CMK (cell line): Measurements from ENCODE around the gene ATP1B1.

ENCODE experiments used
- DNase-seq: peaks from one replicate; pipeline ENCODE4 v3.0.0-alpha.2; 2010; ENCODE audit warnings: low read depth

The ATP1B1 gene

GRCh38 chr1:169094897-169095569 is 11.5 kb upstream of the ATP1B1 start:
- DNase-seq: no peak

GRCh38 chr1:169098380-169098779 is 8.1 kb upstream of the ATP1B1 start:
- DNase-seq: no peak

GRCh38 chr1:169099561-169099960 is 6.9 kb upstream of the ATP1B1 start:
- DNase-seq: no peak

- DNase-seq: no peak
Observed at GRCh38 chr1:169100208-169100607, 6.3 kb upstream of the ATP1B1 start.

GRCh38 chr1:169100651-169101088 is 5.8 kb upstream of the ATP1B1 start:
- no peak for DNase-seq

- DNase-seq: no peak
Observed at GRCh38 chr1:169102567-169102966, 3.9 kb upstream of the ATP1B1 start.

- DNase-seq: no peak
Observed at GRCh38 chr1:169103002-169103401, 3.5 kb upstream of the ATP1B1 start.

- DNase-seq: no peak
Observed at GRCh38 chr1:169103480-169103893, 3.0 kb upstream of the ATP1B1 start.

GRCh38 chr1:169105087-169105433 is 1.4 kb upstream of the ATP1B1 start:
- DNase-seq: no peak

GRCh38 chr1:169105434-169106094 is 926 bp upstream of the ATP1B1 start:
- peak; percentile 77 for DNase-seq

- no peak for DNase-seq
Observed at GRCh38 chr1:169106921-169107602, 572 bp downstream of the ATP1B1 start.

- DNase-seq: no peak
Observed at GRCh38 chr1:169107603-169108208, 1.2 kb downstream of the ATP1B1 start.

- no peak for DNase-seq
Observed at GRCh38 chr1:169108223-169108622, 1.7 kb downstream of the ATP1B1 start.

- DNase-seq: no peak
Observed at GRCh38 chr1:169108863-169109560, 2.5 kb downstream of the ATP1B1 start.

- DNase-seq: no peak
Observed at GRCh38 chr1:169109561-169110134, 3.2 kb downstream of the ATP1B1 start.

GRCh38 chr1:169110236-169110635 is 3.7 kb downstream of the ATP1B1 start:
- no peak for DNase-seq

- DNase-seq: no peak
Observed at GRCh38 chr1:169110689-169111447, 4.4 kb downstream of the ATP1B1 start.

GRCh38 chr1:169111472-169111871 is 5.0 kb downstream of the ATP1B1 start:
- DNase-seq: no peak

GRCh38 chr1:169112241-169112640 is 5.8 kb downstream of the ATP1B1 start:
- no peak for DNase-seq

GRCh38 chr1:169113613-169114119 is 7.2 kb downstream of the ATP1B1 start:
- DNase-seq: no peak
